K562 (cell line): ENCODE data around the gene KNL1. TPM values are rescaled to one million over a fixed set of nuclear protein-coding genes. Genes with fewer than 3 reads are reported as not detected.

Experiments
- ARID1B ChIP-seq: fragments of 450-650 bp; IDR thresholded peaks from 2 replicates; pipeline ENCODE4 v1.6.1; 2016; ENCODE audit warnings: antibody characterized with exemption, mild to moderate bottlenecking, inconsistent platforms
- C11orf30 ChIP-seq: fragments of 450-650 bp; IDR thresholded peaks from 2 replicates; pipeline ENCODE4 v1.6.1; 2016; ENCODE audit warnings: low read depth, mild to moderate bottlenecking
- CEBPB ChIP-seq: fragments of 450-650 bp; IDR thresholded peaks from 2 replicates; pipeline ENCODE4 v1.6.1; 2016; ENCODE audit warnings: missing genetic modification characterization, missing compliant biosample characterization
- CHCHD3 ChIP-seq: fragments of 250-450 bp; sonication (Bioruptor Pico); IDR thresholded peaks from 2 replicates; pipeline ENCODE4 v2.1.2; 2022; ENCODE audit warnings: mild to moderate bottlenecking
- DMBX1 ChIP-seq: fragments of 250-450 bp; sonication (Bioruptor Pico); IDR thresholded peaks from 2 replicates; pipeline ENCODE4 v1.8.0; 2022; ENCODE audit warnings: inconsistent platforms, mild to moderate bottlenecking, moderate library complexity, borderline replicate concordance
- ELK3 ChIP-seq: fragments of 450-650 bp; formaldehyde crosslinking; IDR thresholded peaks from 2 replicates; pipeline ENCODE4 v1.4.0; 2020; ENCODE audit warnings: mild to moderate bottlenecking
- EP400 ChIP-seq: fragments of 450-650 bp; IDR thresholded peaks from 2 replicates; pipeline ENCODE4 v1.6.1; 2017; ENCODE audit warnings: antibody characterized with exemption, mild to moderate bottlenecking, moderate library complexity
- HMGXB4 ChIP-seq: sonication (generic); formaldehyde crosslinking; IDR thresholded peaks from 2 replicates; pipeline ENCODE4 v1.8.1; 2023; ENCODE audit warnings: mild to moderate bottlenecking, missing genetic modification reagents
- HNRNPUL1 ChIP-seq: fragments of 200-400 bp; formaldehyde crosslinking; IDR thresholded peaks from 2 replicates; pipeline ENCODE4 v1.6.1; 2017; ENCODE audit warnings: low read length
- IRF2 ChIP-seq: sonication (generic); formaldehyde crosslinking; IDR thresholded peaks from 2 replicates; pipeline ENCODE4 v1.8.1; 2022; ENCODE audit warnings: mild to moderate bottlenecking, missing genetic modification reagents
- MYNN ChIP-seq, 2 experiments: sonication (generic); formaldehyde crosslinking in 1 of 2; IDR thresholded peaks; 2 replicates each; pipeline versions ENCODE4 v1.5.0 to v1.6.1; 2016 to 2020; ENCODE audit warnings: antibody characterized with exemption in 1 of 2, missing genetic modification reagents in 1 of 2
- NCOR1 ChIP-seq: fragments of 450-650 bp; IDR thresholded peaks from 2 replicates; pipeline ENCODE4 v1.6.1; 2016; ENCODE audit warnings: mild to moderate bottlenecking, moderate library complexity
- RAD51 ChIP-seq: fragments of 450-650 bp; IDR thresholded peaks from 2 replicates; pipeline ENCODE4 v1.7.1; 2016; ENCODE audit warnings: low read depth, mild to moderate bottlenecking, borderline replicate concordance
- SPI1 ChIP-seq: IDR thresholded peaks from 2 replicates; pipeline ENCODE4 v1.6.1; 2011; ENCODE audit warnings: low read depth, low read length, control low read depth, borderline replicate concordance
- TBP ChIP-seq: optimal IDR thresholded peaks from 2 replicates; pipeline ENCODE3; 2011; ENCODE audit warnings: low read depth, low read length, improper control_type of control experiment
- TFAP4 ChIP-seq: sonication (generic); formaldehyde crosslinking; IDR thresholded peaks from 2 replicates; pipeline ENCODE4 v1.8.0; 2022; ENCODE audit warnings: missing genetic modification reagents, mild to moderate bottlenecking, moderate library complexity, borderline replicate concordance
- THAP12 ChIP-seq: fragments of 250-450 bp; sonication (Bioruptor Pico); IDR thresholded peaks from 2 replicates; pipeline ENCODE4 v1.9.0; 2021; ENCODE audit warnings: mild to moderate bottlenecking, inconsistent platforms
- ZBTB17 ChIP-seq: fragments of 450-650 bp; formaldehyde crosslinking; IDR thresholded peaks from 2 replicates; pipeline ENCODE4 v1.4.0; 2020; ENCODE audit warnings: mild to moderate bottlenecking
- ZNF518B ChIP-seq: fragments of 250-450 bp; sonication (Bioruptor Pico); IDR thresholded peaks from 2 replicates; pipeline ENCODE4 v1.5.0; 2021; ENCODE audit warnings: mild to moderate bottlenecking, moderate library complexity
- polyA plus RNA-seq, 8 experiments: library from polyadenylated mRNA; depleted of rRNA in 4 of 8; stranded (reverse) in 5 of 8; unstranded in 3 of 8; fragments of >200 nt; fragmentation: Nextera tagmentation in 2 of 8; fragmentation: Illumina TruSeq in 1 of 8; extraction: Ambion mirVana in 2 of 8; extraction: Trizol in 1 of 8; gene quantifications; 2 replicates each; pipeline versions ENCODE4 v1.2.1 to v1.2.3, GENCODE V29; 2011 to 2014; ENCODE audit warnings: inconsistent platforms in 1 of 8, missing spikeins in 1 of 8
- total RNA-seq, 7 experiments: library from RNA; depleted of rRNA in 6 of 7; stranded (reverse); fragments of >200 nt in 6 of 7; fragmentation: Illumina TruSeq in 2 of 7; extraction: Trizol in 2 of 7; gene quantifications; 2 replicates each; pipeline versions ENCODE4 v1.2.1 to v1.2.3, GENCODE V29; 2011 to 2021; ENCODE audit warnings: low replicate concordance in 1 of 7

KNL1 gene
- total and polyA plus RNA-seq, 9 of the 15 experiments (the other 6 are each of a cell fraction or from before 2014, with no cell fraction given) = 14.5 to 65.4 (median 34.6) TPM

- TF ChIP-seq THAP12 (CRISPR knock-in tag) (no peak), NCOR1 (no peak), HNRNPUL1 (no peak), EP400 (peak; percentile 56), ELK3 (CRISPR knock-in tag) (no peak), SPI1 (peak; percentile 12; the same call in 1 of the 2 replicates), ARID1B (no peak), RAD51 (peak; percentile 98), C11orf30 (no peak), ZNF518B (CRISPR knock-in tag) (no peak), CHCHD3 (CRISPR knock-in tag) (no peak), HMGXB4 (no peak), DMBX1 (CRISPR knock-in tag) (no peak), ZBTB17 (no peak), MYNN (IDR thresholded peaks at IDR 0.05) (0 out of 2 replicates have a peak, but pooled peaks have one; percentile 8), MYNN (CRISPR knock-in tag; IDR thresholded peaks at IDR 0.05) (no peak), CEBPB (tag) (no peak), IRF2 (CRISPR knock-in tag) (no peak), TBP (peak; percentile 56), TFAP4 (CRISPR knock-in tag) (peak; percentile 88)
Observed at GRCh38 chr15:40564591-40565332, 29.3 kb upstream of the KNL1 start, which contains the start of gene CCDC32 (continued).
